GM21526 (cell line): ENCODE measurements around the gene CAMK2D.
A peak's percentile ranks its signal among the peaks of the same experiment; 100 is the strongest.

Experiments used
- ATAC-seq: cut with Tn5 transposase; IDR thresholded peaks from one replicate; pipeline ENCODE4 v1.9.1; 2021; ENCODE audit warnings: moderate library complexity; ENCODE audit not compliant: unreplicated experiment, low FRiP score

The CAMK2D gene

GRCh38 chr4:113579360-113579759 lies 182.2 kb downstream of the CAMK2D start:
- ATAC-seq = no peak

DNA sequence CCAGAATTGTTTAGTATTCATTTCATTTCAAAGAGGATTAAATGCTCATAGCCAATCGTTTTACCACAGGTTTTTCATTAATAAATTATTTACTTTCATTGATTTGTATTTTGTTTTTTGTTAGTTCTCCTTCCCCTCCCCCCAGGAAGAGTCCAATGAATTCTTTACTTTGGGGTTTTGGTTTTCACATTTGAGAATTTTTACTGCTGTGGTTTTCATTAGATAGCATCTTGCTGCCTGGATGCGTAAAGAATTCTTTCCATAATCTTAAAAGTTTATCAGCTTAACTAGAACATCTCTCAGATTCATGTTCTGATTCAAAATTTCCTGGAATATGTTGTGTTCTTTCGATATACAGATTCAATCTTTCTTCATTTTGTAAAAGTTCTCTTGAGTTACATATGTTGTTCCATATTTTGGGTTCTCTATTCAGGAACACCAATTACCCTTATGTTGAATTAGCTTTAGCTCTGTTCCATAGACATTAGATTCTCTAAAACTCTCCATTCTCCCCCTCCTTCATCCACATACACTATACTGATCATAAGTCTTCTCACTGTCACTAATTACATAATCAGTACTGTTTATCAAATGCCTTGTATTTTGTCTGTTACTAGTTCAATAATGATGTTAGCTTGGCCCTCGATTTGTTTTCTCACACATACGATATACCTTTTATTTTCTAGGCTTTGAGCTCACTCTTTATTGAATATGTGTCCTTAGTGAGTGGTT lies 184.4 kb downstream of the CAMK2D start:
- no peak for ATAC-seq

- no peak for ATAC-seq
Measured at GRCh38 chr4:113575401-113575800, 186.1 kb downstream of the CAMK2D start.

DNA sequence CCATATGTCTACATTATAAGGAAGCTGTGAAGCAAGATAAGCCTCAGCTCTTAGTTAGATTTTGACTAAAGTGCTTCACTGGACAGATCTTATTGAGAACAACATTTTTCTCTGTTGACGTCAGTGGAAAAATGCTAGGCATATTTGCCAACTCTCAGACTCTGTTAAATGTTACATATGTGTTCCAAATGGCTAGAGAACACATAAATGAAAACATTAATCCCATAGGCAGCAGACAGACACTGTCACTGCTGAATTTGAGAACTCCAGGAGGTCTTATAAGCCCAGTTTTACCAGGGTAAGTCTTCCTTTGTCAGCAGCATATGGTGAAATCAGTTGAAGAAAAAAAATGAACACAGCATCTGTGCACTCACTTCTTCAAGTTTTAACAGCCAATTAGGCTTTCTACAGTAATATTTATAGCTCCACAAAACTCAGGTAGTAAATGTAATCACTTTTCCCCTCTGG lies 186.9 kb downstream of the CAMK2D start:
- no peak for ATAC-seq

DNA sequence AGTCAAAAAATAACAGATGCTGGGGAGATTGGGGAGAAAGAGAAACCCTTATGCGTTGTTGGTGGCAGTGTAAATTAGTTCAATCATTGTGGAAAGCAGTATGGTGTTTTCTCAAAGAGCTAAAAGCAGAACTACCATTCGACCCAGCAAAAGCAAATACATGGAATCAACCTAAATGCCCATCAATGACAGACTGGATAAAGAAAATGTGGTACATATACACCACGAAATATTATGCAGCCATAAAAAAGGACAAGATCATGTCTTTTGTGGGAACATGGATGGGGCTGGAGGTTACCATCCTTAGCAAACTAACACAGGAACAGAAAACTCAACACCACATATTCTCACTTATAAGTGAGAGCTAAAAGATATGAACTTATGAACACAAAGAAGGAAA lies 188.9 kb downstream of the CAMK2D start:
- ATAC-seq = no peak

DNA sequence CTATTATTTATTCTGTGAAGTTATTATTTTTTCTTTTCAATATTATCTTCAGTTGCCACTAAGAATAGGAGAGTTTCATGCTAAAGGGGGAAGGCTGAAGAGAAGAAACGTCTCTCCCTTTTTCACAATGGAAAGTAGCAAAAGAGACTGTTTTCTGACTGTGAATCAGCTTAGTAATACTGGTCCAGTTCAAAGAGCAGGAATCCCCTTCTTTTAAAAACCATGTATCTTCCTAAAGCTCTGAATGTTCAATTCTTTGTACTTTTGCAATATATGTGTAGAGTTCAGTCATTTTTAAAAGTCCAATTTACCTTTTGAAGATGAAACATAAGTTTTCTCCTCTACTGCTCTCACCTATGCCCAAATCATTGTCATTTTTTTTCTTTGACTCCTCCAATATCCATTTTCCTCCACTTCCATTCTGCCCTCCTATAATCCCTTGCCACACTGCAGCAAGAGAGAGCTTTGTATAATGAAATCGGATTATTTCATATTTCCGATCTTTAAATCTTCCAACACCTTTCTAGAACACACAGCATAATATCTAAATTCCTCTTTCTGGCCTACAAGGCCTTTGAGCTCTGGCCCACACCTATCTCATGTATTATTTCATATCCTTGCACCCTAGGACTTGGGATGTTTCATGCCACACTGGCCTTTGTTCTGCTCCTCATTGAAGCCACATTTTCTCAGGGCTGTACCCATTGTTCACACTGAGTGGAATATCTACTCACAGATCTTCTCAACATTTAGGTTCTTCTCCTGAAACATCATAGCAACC lies 195.3 kb downstream of the CAMK2D start:
- ATAC-seq = no peak

DNA sequence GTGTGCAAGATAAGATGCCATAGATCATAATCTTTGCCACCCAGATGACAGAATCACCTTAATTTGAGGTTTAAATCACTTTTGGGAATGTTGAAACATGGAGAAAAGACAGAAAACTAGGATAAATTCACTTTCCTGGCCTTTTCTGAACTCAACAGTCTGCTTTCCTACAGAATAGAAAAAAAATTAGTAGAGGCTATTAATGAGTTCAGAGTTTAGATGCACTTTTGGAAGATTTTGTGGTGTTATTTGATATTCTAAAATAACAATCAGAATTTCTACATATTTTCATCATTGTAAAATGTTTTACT lies 195.9 kb downstream of the CAMK2D start:
- no peak for ATAC-seq

GRCh38 chr4:113564493-113564892 lies 197.0 kb downstream of the CAMK2D start:
- ATAC-seq = peak; percentile 39

DNA sequence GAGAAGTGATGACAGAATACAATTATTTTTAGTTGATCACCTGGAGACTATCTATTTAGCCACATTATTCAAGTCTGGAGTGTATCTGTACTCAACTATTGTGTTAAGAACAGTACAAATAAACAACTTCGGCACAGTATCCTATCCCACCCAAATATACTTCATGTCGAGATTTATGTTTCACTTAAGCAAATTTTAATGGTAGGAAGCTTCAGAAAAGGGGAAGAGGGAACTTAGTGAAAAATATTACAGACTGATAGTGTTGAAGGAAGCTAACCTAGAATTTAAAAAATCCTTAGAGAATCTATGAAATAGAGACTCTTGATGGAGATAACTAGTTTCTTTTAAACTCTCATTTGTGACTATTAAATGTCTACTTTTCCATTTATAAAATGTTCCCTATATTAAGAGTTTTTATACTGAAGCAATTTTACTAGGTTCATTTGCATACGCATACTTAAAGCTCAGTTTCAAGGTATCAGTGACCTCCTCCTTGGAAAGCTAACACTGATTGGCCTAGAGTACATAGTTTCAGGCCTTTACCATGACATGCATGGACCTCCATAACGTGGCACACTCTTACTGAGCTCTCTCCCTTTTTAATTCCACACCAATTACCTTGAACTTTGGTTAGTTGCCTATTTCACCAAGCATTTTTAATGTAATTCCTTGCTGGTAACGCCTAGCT lies 197.7 kb downstream of the CAMK2D start:
- no peak for ATAC-seq

DNA sequence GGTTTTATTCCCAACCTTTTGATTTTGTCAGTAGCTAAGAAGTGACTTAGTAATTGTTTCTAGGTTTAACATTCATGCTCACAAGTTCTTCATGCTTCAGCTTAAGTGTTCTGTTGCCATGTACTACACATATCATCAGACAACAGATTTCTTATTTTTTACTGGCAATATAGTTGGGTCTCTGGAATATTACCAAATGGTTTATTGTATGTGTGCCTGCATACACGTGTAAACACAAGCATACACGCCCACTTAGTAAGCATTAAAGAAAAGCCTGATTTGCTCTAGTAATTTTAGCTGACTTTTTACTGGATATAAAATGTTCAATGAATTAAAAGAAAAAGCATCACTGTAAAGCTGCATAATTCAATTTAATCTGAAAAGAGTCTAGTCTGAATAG lies 199.8 kb downstream of the CAMK2D start:
- ATAC-seq = no peak

- no peak for ATAC-seq
Measured at GRCh38 chr4:113561092-113561491, 200.4 kb downstream of the CAMK2D start.

- ATAC-seq = no peak
Measured at GRCh38 chr4:113560579-113560978, 201.0 kb downstream of the CAMK2D start.

DNA sequence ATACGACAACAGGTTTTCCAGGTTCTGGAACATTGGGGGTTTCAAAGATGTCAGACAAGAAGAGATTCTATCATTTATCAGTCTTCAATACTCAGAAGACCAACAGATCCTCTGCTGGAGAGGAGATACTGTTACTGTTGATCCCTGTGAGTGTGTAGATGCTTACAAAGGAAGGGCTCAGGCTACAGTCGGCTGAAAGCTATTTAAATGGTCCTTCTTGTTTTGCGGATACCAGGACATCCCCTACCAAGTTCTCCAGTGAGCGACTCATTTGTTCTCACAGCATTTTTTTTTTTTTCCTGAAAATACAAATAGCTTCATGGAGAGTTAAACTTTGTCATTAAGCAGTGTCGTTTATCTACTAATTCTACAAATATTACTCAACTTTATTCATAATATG lies 201.6 kb downstream of the CAMK2D start:
- no peak for ATAC-seq

- ATAC-seq = no peak
Measured at GRCh38 chr4:113556382-113557134, 205.0 kb downstream of the CAMK2D start.

DNA sequence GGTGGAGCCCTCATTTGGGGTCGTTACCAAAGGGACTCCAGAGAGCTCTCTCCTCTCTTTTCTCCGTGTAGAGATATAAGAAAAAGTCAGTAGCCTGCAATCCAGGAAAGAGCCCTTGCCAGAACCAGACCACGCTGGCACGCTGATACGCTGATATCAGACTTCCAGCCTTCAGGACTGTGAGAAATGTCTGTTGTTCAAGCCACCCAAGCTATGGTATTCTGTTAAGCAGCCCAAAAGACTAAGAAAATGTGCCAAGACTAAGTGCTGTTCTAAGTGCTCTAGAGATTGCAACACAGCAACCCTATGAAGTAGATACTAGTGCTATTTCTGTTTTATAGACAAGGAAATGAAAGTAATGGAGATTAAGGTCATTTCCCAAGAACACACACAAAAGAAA lies 205.7 kb downstream of the CAMK2D start:
- no peak for ATAC-seq

- no peak for ATAC-seq
Measured at GRCh38 chr4:113553082-113553481, 208.5 kb downstream of the CAMK2D start.

- ATAC-seq = no peak
Measured at GRCh38 chr4:113550510-113550909, 211.0 kb downstream of the CAMK2D start.

DNA sequence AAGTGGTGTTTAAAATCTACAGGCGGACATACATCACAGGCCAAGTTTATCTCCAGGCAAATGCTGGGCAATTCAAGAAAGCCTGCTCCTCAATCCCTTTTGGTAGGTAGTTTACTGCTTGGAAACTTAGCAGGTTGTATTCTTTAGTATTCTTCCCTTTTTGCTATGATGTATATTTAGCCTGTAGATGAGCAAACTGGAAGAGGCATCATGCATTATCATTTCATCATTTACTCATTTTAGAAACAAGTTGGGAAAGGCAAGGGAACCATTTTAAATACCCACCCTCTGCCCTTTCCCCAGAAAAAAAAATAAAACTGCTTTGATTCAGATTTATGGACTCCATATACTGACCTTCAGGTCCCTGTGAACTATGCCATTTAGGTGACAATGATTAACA lies 213.2 kb downstream of the CAMK2D start:
- no peak for ATAC-seq

GRCh38 chr4:113547487-113548042 lies 214.0 kb downstream of the CAMK2D start:
- ATAC-seq = peak; percentile 100

DNA sequence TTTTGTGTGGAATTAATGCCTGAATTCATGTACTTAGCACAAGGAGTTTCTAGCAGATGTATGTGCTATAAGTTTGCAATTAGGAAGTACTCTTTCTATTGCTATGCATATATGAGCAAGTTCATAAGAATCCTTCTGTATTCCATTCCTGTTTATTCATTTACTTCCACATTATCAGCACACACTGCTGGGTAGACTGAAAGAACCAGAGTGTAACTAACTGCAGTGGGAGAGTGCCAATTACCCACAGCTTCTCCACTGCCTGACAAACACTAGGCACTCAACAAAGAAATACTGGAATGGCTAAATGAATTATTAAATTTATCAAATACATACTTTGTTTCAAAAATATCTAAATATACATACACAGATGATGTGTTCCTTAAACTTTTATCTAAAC lies 219.6 kb downstream of the CAMK2D start:
- ATAC-seq = no peak

DNA sequence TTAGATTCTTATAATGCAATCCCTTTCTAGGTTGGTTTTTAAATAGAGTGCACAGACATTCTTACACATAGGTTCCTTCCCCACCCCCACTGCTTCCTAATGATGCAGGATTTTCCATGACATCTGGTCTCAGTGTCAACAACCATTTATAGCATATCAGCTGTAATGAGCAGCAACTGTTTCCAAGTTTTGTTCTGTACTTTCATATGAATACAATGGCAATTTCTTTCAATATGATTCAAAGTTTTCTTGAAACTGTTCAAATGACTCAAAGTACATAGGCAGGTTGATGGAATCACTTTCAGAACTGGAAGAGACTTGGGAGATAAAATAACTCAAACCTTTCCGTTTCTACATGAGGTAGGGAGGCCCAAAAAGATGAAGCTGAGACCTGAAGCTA lies 220.7 kb downstream of the CAMK2D start:
- ATAC-seq = no peak
